OCI-LY7 (cell line): ENCODE results near the gene HOXC10. TPM values are rescaled to one million over a fixed set of nuclear protein-coding genes. Genes with fewer than 3 reads are reported as not detected.

ENCODE experiments used
- BruUV-seq: library from RNA; stranded (reverse); fragments of 400-500 nt; replicated peaks from 2 replicates; lab custom pipeline; 2021; lab: Mats Ljungman, UMichigan
- CTCF ChIA-PET: fragments of 300-600 bp; sonication (Branson Sonifier 250); formaldehyde crosslinking; loops from one replicate; lab custom pipeline; 2022; ENCODE audit warnings: antibody characterized with exemption; ENCODE audit not compliant: unreplicated experiment; lab: Charles Lee
- POLR2A ChIA-PET: fragments of 300-600 bp; sonication (Branson Sonifier 250); formaldehyde crosslinking; loops from one replicate; lab custom pipeline; 2022; ENCODE audit warnings: antibody characterized with exemption; lab: Charles Lee
- DNase-seq: peaks from one replicate; pipeline ENCODE4 v3.0.0-alpha.2; 2015; ENCODE audit warnings: low spot score
- H2AFZ ChIP-seq: fragments of 200-600 bp; sonication (generic), shearing (Covaris generic); 2 replicates; pipeline ENCODE4 v1.6.1; 2014; ENCODE audit warnings: mild to moderate bottlenecking, antibody characterized with exemption, low read length, moderate library complexity
- H3K27ac ChIP-seq: fragments of 200-600 bp; sonication (generic); 2 replicates; pipeline ENCODE4 v1.5.1; 2014; ENCODE audit warnings: mixed run types, low read depth, mild to moderate bottlenecking, moderate library complexity, low read length, inconsistent platforms; ENCODE audit not compliant: poor library complexity, severe bottlenecking
- H3K36me3 ChIP-seq: fragments of 200-600 bp; sonication (generic); 2 replicates; pipeline ENCODE4 v1.6.1; 2014; ENCODE audit warnings: mild to moderate bottlenecking, antibody characterized with exemption, low read length, moderate library complexity, mixed read lengths; ENCODE audit not compliant: insufficient read depth
- H3K4me1 ChIP-seq: fragments of 200-600 bp; sonication (generic); 2 replicates; pipeline ENCODE4 v1.5.1; 2014; ENCODE audit warnings: mild to moderate bottlenecking, low read length; ENCODE audit not compliant: insufficient read depth, poor library complexity, severe bottlenecking
- H3K4me2 ChIP-seq: fragments of 200-600 bp; sonication (generic); 2 replicates; pipeline ENCODE4 v1.6.1; 2014; ENCODE audit warnings: mild to moderate bottlenecking, low read length
- H3K4me3 ChIP-seq: fragments of 200-600 bp; sonication (generic); 2 replicates; pipeline ENCODE4 v1.5.1; 2014; ENCODE audit warnings: mild to moderate bottlenecking, low read depth, low read length; ENCODE audit not compliant: poor library complexity, severe bottlenecking
- H3K79me2 ChIP-seq: fragments of 200-600 bp; sonication (generic); 2 replicates; pipeline ENCODE4 v1.6.1; 2016; ENCODE audit warnings: low read depth, mild to moderate bottlenecking, low read length, moderate library complexity, mixed read lengths; ENCODE audit not compliant: insufficient read depth
- H3K9me2 ChIP-seq: fragments of 200-600 bp; sonication (generic); 2 replicates; pipeline ENCODE4 v1.6.1; 2016; ENCODE audit warnings: mild to moderate bottlenecking, low read length, mixed read lengths; ENCODE audit not compliant: insufficient read depth
- H3K9me3 ChIP-seq: fragments of 200-600 bp; sonication (generic); 2 replicates; pipeline ENCODE4 v1.6.1; 2014; ENCODE audit warnings: mild to moderate bottlenecking, mixed run types, low read length, mixed read lengths
- H4K20me1 ChIP-seq: fragments of 200-600 bp; sonication (generic); 2 replicates; pipeline ENCODE4 v1.6.1; 2014; ENCODE audit warnings: mild to moderate bottlenecking, antibody characterized with exemption, low read length, moderate library complexity, mixed read lengths; ENCODE audit not compliant: insufficient read depth
- CTCF ChIP-seq: fragments of 200-600 bp; sonication (generic); conservative IDR thresholded peaks from 2 replicates; pipeline ENCODE4 v1.5.1; 2014; ENCODE audit warnings: mild to moderate bottlenecking, antibody characterized with exemption, low read length, moderate library complexity, mixed read lengths
- EZH2phosphoT487 ChIP-seq: fragments of 200-600 bp; sonication (generic); IDR thresholded peaks from 2 replicates; pipeline ENCODE4 v1.6.1; 2018; ENCODE audit warnings: low read depth, borderline replicate concordance, mild to moderate bottlenecking, mixed run types, antibody characterized with exemption, low read length, moderate library complexity, mixed read lengths
- intact Hi-C: fragments of 100-400 bp; cut with micrococcal nuclease; formaldehyde crosslinking; loops from one replicate; pipeline ENCODE4 v1.10.0; 2022; ENCODE audit not compliant: unreplicated experiment
- total RNA-seq, 2 experiments: library from RNA; depleted of rRNA in 1 of 2; stranded (reverse); fragments of >200 nt in 1 of 2; shearing (Covaris generic) in 1 of 2; gene quantifications; 2 replicates each; pipeline ENCODE4 v1.2.3, GENCODE V29; 2014 to 2022

HOXC10 gene
- total RNA-seq, 2 experiments from 2014 or later = 0.25 to 0.28 TPM

DNA sequence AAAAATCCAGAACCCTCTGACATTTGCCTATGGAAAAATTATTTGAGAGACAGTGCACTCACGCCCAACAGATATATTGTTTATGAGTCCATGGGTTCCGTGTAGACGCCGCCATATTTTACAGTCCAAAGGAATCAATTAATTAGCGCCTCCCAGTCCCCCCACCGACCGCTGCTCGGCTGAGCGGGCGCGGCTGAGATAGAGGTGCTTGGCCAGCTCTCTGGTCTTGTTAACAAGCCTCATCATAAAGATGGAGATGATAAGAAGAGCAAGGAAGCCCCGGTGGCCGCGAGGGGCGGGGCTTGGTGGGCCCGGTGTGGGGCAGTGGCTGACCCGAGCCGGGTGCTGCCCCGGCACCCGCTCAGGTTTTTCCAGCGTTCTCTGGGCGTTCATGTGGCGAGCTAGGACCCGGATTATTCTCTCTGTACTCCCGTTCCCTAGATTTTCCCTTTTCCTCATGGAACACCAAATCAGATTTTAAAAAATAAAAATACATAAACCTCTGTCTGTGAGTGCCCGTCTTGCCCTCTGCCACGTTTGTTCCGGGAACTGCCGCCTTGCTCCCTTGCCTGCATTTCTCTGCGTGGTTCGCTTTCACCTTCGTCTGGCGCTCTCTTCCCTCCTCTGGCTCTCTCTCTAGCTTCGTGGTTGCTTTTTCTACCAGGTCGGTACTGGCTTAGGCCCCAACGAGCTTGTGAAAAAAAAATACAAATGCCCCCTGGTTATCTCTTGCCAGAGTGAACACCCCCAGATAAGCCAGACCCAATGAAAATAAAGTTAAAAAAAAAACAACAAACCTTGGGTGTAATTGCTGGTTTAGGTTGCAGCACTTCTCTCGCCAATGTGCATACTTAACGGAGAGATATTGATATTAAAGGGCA, 21.3 kb upstream of the HOXC10 start:
- no peaks in the 10 kb centered on the region for H3K79me2 ChIP-seq
- no peak for DNase-seq
- H3K4me1 ChIP-seq = peaks cover 14% of the 10 kb centered on the region
- BruUV-seq = no TSS peak
- no peak overlapping the region for H3K27ac ChIP-seq
- intact Hi-C loops = no loop called here
- no peaks in the 10 kb centered on the region for H4K20me1 ChIP-seq
- TF ChIP-seq CTCF = no peak
- TF ChIP-seq EZH2phosphoT487 = 0 out of 2 replicates have a peak, but pooled peaks have one; percentile 33
- ChIA-PET POLR2A (interaction anchor here (1.2 kb wide), 1 partner anchor 198 kb away, joined by 5 read pairs; no protein-coding TSS in a partner anchor), CTCF (no interaction called here)
- no peak overlapping the region for H3K4me2 ChIP-seq
- no peak overlapping the region for H3K4me3 ChIP-seq
- H3K36me3 ChIP-seq = no peaks in the 10 kb centered on the region
- H3K9me2 ChIP-seq = no peaks in the 10 kb centered on the region
- H2AFZ ChIP-seq = no peak overlapping the region
- H3K9me3 ChIP-seq = no peaks in the 10 kb centered on the region

- TF ChIP-seq CTCF = no peak
- TF ChIP-seq EZH2phosphoT487 = no peak
- H3K36me3 ChIP-seq = no peaks in the 10 kb centered on the region
- H3K79me2 ChIP-seq = no peaks in the 10 kb centered on the region
- no peaks in the 10 kb centered on the region for H3K9me2 ChIP-seq
- no TSS peak for BruUV-seq
- no peak for DNase-seq
- H3K4me3 ChIP-seq = no peak overlapping the region
- H3K9me3 ChIP-seq = no peaks in the 10 kb centered on the region
- intact Hi-C loops = no loop called here
- CTCF ChIA-PET = no interaction called here
- no peak overlapping the region for H3K27ac ChIP-seq
- H3K4me2 ChIP-seq = no peak overlapping the region
- no peaks in the 10 kb centered on the region for H4K20me1 ChIP-seq
- H2AFZ ChIP-seq = no peak overlapping the region
- POLR2A ChIA-PET = interaction anchor here (1.1 to 1.2 kb wide), 2 partner anchors 12 to 198 kb away, joined by 3 to 5 read pairs; no protein-coding TSS in a partner anchor
- peaks cover 14% of the 10 kb centered on the region for H3K4me1 ChIP-seq
These were observed 20.6 kb upstream of the HOXC10 start for GRCh38 chr12:53964315-53964713.
